Measurements from ENCODE around the gene PRKAR1B.

GRCh38 chr7:741850-742249 lies 14.8 kb upstream of the PRKAR1B start:
- no peak for TF ChIP-seq CTCF (conservative IDR thresholded peaks at IDR 0.05; ENCODE audit: low read length)
- TF ChIP-seq EZH2phosphoT487 (IDR thresholded peaks at IDR 0.05; ENCODE audit: borderline replicate concordance, low read depth, low read length): no peak
